SK-N-SH treated with all-trans-retinoic acid at 6 μM for 48 hours (cell line): ENCODE measurements around the gene SLC22A5.

Experiments used
- ATAC-seq: fragments of 200-7000 bp; cut with Tn5 transposase; 3 replicates; pipeline ENCODE4 v1.9.1; 2020; ENCODE audit warnings: mild to moderate bottlenecking, moderate library complexity
- ARNTL ChIP-seq: fragments of 450-650 bp; formaldehyde crosslinking; IDR thresholded peaks from 2 replicates; pipeline ENCODE4 v1.5.0; 2020; ENCODE audit warnings: low read depth, mild to moderate bottlenecking, moderate library complexity, borderline replicate concordance
- BACH2 ChIP-seq: fragments of 250-450 bp; sonication (Bioruptor Pico); IDR thresholded peaks from 2 replicates; pipeline ENCODE4 v1.9.0; 2021; ENCODE audit warnings: mild to moderate bottlenecking, borderline replicate concordance
- CREB5 ChIP-seq: fragments of 250-450 bp; sonication (Bioruptor Pico); IDR thresholded peaks from 2 replicates; pipeline ENCODE4 v1.5.1; 2020; ENCODE audit warnings: low read depth, mild to moderate bottlenecking, moderate library complexity
- CSDC2 ChIP-seq: fragments of 250-450 bp; sonication (Bioruptor Pico); IDR thresholded peaks from 2 replicates; pipeline ENCODE4 v1.5.0; 2020; ENCODE audit warnings: mild to moderate bottlenecking, moderate library complexity
- CSRNP3 ChIP-seq: fragments of 250-450 bp; sonication (Bioruptor Pico); IDR thresholded peaks from 2 replicates; pipeline ENCODE4 v1.5.1; 2021; ENCODE audit warnings: mild to moderate bottlenecking, moderate library complexity
- GLIS3 ChIP-seq: fragments of 250-450 bp; sonication (Bioruptor Pico); IDR thresholded peaks from 2 replicates; pipeline ENCODE4 v1.5.0; 2020; ENCODE audit warnings: mild to moderate bottlenecking, moderate library complexity
- ISL1 ChIP-seq: fragments of 250-450 bp; sonication (Bioruptor Pico); IDR thresholded peaks from 2 replicates; pipeline ENCODE4 v2.1.2; 2022; ENCODE audit warnings: mild to moderate bottlenecking, moderate library complexity
- OSR1 ChIP-seq: fragments of 250-450 bp; sonication (Bioruptor Pico); IDR thresholded peaks from 2 replicates; pipeline ENCODE4 v1.8.0; 2022; ENCODE audit warnings: moderate library complexity, mild to moderate bottlenecking, inconsistent platforms
- PATZ1 ChIP-seq: fragments of 250-450 bp; sonication (Bioruptor Pico); IDR thresholded peaks from 2 replicates; pipeline ENCODE4 v1.8.0; 2020; ENCODE audit warnings: mild to moderate bottlenecking, moderate library complexity, borderline replicate concordance
- POU6F1 ChIP-seq: fragments of 250-450 bp; sonication (Bioruptor Pico); IDR thresholded peaks from 2 replicates; pipeline ENCODE4 v1.8.0; 2021; ENCODE audit warnings: low read depth, mild to moderate bottlenecking, moderate library complexity, borderline replicate concordance
- PPARA ChIP-seq: fragments of 250-450 bp; sonication (Bioruptor Pico); IDR thresholded peaks from 2 replicates; pipeline ENCODE4 v1.5.0; 2020; ENCODE audit warnings: mild to moderate bottlenecking, borderline replicate concordance
- RARB ChIP-seq: fragments of 250-450 bp; sonication (Bioruptor Pico); IDR thresholded peaks from 2 replicates; pipeline ENCODE4 v1.8.0; 2021; ENCODE audit warnings: mild to moderate bottlenecking, moderate library complexity
- SNAI2 ChIP-seq: fragments of 250-450 bp; sonication (Bioruptor Pico); IDR thresholded peaks from 2 replicates; pipeline ENCODE4 v1.5.0; 2020; ENCODE audit warnings: mild to moderate bottlenecking, moderate library complexity
- TOX ChIP-seq: fragments of 250-450 bp; sonication (Bioruptor Pico); IDR thresholded peaks from 2 replicates; pipeline ENCODE4 v1.8.0; 2021; ENCODE audit warnings: mild to moderate bottlenecking, moderate library complexity, borderline replicate concordance
- TSHZ2 ChIP-seq: fragments of 250-450 bp; sonication (Bioruptor Pico); IDR thresholded peaks from 2 replicates; pipeline ENCODE4 v1.5.0; 2020; ENCODE audit warnings: mild to moderate bottlenecking, moderate library complexity
- ZC3H10 ChIP-seq: fragments of 250-450 bp; sonication (Bioruptor Pico); IDR thresholded peaks from 2 replicates; pipeline ENCODE4 v1.5.1; 2021; ENCODE audit warnings: mild to moderate bottlenecking, moderate library complexity
- ZFP3 ChIP-seq: fragments of 250-450 bp; sonication (Bioruptor Pico); IDR thresholded peaks from 2 replicates; pipeline ENCODE4 v1.5.0; 2020; ENCODE audit warnings: mild to moderate bottlenecking, moderate library complexity
- ZFP30 ChIP-seq: fragments of 450-650 bp; formaldehyde crosslinking; IDR thresholded peaks from 2 replicates; pipeline ENCODE4 v1.5.0; 2022; ENCODE audit warnings: mild to moderate bottlenecking, moderate library complexity
- ZNF565 ChIP-seq: fragments of 450-650 bp; formaldehyde crosslinking; conservative IDR thresholded peaks from 2 replicates; pipeline ENCODE4 v1.5.0; 2020; ENCODE audit warnings: low read depth, mild to moderate bottlenecking, moderate library complexity
- ZNF70 ChIP-seq: fragments of 450-650 bp; formaldehyde crosslinking; IDR thresholded peaks from 2 replicates; pipeline ENCODE4 v1.5.0; 2020; ENCODE audit warnings: mild to moderate bottlenecking, moderate library complexity
- ZNF8 ChIP-seq: fragments of 450-650 bp; formaldehyde crosslinking; IDR thresholded peaks from 2 replicates; pipeline ENCODE4 v1.5.0; 2020; ENCODE audit warnings: mild to moderate bottlenecking, moderate library complexity

SLC22A5 gene

GRCh38 chr5:132380047-132380446, 10.5 kb downstream of the SLC22A5 start:
- ATAC-seq: no peak
- TF ChIP-seq TOX (CRISPR knock-in tag) (no peak), ZFP3 (CRISPR knock-in tag) (no peak), PATZ1 (no peak), TSHZ2 (no peak), BACH2 (CRISPR knock-in tag) (no peak), ZNF8 (CRISPR knock-in tag) (no peak), ZC3H10 (CRISPR knock-in tag) (no peak)
- TF ChIP-seq, all 23 proteins: peak for 0

- TF ChIP-seq OSR1 (no peak), TOX (CRISPR knock-in tag) (no peak), ARNTL (CRISPR knock-in tag) (no peak), ZNF565 (CRISPR knock-in tag) (no peak), PPARA (CRISPR knock-in tag) (no peak), SNAI2 (CRISPR knock-in tag) (no peak), ZFP30 (no peak), ZNF8 (CRISPR knock-in tag) (no peak), GLIS3 (CRISPR knock-in tag) (no peak), RARB (CRISPR knock-in tag) (no peak), ZNF70 (no peak), ZC3H10 (CRISPR knock-in tag) (no peak)
Observed at GRCh38 chr5:132380741-132381140, 11.2 kb downstream of the SLC22A5 start.

GRCh38 chr5:132381614-132382013, 12.1 kb downstream of the SLC22A5 start:
- ATAC-seq: no peak
- no peak for TF ChIP-seq TOX (CRISPR knock-in tag)
- no peak for TF ChIP-seq ZFP3 (CRISPR knock-in tag)
- TF ChIP-seq CREB5: no peak
- no peak for TF ChIP-seq ZNF565 (CRISPR knock-in tag)
- TF ChIP-seq ZNF70: no peak
- TF ChIP-seq BACH2 (CRISPR knock-in tag): no peak
- no peak for TF ChIP-seq ARNTL (CRISPR knock-in tag)
- no peak for TF ChIP-seq GLIS3 (CRISPR knock-in tag)
- no peak for TF ChIP-seq ZC3H10 (CRISPR knock-in tag)
- TF ChIP-seq POU6F1 (CRISPR knock-in tag): no peak
- TF ChIP-seq ISL1 (CRISPR knock-in tag): no peak

More at GRCh38 chr5:132380741-132381140, 11.2 kb downstream of the SLC22A5 start:
- ATAC-seq: no peak

- ATAC-seq: no peak
- no peak for TF ChIP-seq POU6F1 (CRISPR knock-in tag)
- TF ChIP-seq ZNF70: no peak
- TF ChIP-seq CSDC2: no peak
- no peak for TF ChIP-seq PATZ1
- no peak for TF ChIP-seq ZFP3 (CRISPR knock-in tag)
- no peak for TF ChIP-seq PPARA (CRISPR knock-in tag)
- TF ChIP-seq OSR1: no peak
- no peak for TF ChIP-seq RARB (CRISPR knock-in tag)
- no peak for TF ChIP-seq TOX (CRISPR knock-in tag)
- TF ChIP-seq ZFP30: no peak
- no peak for TF ChIP-seq SNAI2 (CRISPR knock-in tag)
- TF ChIP-seq CSRNP3 (CRISPR knock-in tag): no peak
Observed at GRCh38 chr5:132383261-132383660, 13.8 kb downstream of the SLC22A5 start.
